ENCODE data around the gene DCUN1D5.
"Not testable (repeated sequence)": the region's sequence is repeated elsewhere in the genome, so short reads cannot be mapped to it uniquely, and the experiment has no call there.

Gene DCUN1D5

DNA sequence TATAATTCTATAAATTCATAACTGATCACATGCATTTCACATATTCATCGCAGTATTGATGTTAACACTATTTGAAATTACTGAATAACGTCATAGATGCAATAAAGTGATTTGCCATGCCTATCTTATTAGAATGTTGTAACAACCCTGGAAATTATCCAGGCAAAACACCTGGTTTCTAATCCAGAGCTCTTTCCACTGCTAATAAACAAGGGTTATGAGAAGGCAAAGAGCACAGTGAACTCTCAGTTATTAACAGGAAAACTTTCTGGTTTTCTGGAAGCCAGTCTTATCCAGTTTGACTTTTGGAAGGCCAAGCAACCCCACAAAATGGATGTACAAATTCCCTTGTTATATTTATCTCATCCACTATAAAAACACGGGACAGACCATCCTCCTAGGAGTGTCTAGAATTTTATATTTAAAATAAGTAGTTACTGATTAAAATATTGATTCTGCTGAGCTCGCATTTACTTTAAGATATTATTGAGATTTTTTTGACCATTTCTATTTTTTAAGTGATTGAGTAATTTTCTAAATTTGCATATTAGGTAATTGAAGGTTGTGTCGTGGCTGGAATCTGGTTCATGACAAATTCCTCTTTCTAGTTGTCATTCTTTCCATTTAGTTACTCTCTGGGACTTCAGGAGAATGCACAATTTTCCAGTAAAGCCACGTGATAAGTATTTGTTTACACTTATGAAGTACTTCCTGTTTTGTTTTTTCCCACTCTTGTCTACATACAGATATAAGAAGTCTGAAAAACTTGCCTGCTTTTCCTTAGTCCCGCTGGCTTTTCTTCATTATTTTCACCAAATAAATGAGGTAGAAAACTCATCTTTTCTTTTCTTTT lies 47.9 kb downstream of the DCUN1D5 start:
- TF ChIP-seq, protein P1, sequence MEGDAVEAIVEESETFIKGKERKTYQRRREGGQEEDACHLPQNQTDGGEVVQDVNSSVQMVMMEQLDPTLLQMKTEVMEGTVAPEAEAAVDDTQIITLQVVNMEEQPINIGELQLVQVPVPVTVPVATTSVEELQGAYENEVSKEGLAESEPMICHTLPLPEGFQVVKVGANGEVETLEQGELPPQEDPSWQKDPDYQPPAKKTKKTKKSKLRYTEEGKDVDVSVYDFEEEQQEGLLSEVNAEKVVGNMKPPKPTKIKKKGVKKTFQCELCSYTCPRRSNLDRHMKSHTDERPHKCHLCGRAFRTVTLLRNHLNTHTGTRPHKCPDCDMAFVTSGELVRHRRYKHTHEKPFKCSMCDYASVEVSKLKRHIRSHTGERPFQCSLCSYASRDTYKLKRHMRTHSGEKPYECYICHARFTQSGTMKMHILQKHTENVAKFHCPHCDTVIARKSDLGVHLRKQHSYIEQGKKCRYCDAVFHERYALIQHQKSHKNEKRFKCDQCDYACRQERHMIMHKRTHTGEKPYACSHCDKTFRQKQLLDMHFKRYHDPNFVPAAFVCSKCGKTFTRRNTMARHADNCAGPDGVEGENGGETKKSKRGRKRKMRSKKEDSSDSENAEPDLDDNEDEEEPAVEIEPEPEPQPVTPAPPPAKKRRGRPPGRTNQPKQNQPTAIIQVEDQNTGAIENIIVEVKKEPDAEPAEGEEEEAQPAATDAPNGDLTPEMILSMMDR (conservative IDR thresholded peaks at IDR 0.05; ENCODE audit: low read length) = no peak
- H3K4me3 ChIP-seq (ENCODE audit: low read length) = no peak overlapping the region
- DNase-seq (ENCODE audit: low read depth) = no peak

DNA sequence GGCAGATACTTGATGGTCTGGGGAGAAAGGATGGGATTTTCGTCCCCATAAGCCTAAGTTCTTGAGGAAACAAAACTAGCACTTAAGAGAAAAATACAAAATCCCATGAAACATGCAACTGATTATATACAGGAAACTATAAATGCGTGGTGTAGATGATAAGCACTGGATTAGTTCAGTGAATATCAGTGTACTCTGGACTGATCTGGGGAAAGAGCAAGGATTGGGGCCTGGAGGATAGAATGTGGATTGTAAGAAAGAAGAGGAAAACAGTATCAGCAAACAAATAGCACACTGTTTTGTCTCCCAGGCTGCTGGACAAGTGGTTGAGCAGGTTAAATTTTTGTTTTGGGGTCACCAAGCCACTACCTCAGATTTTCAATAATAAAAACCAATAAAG lies 49.8 kb downstream of the DCUN1D5 start:
- TF ChIP-seq, protein P1 (conservative IDR thresholded peaks at IDR 0.05; ENCODE audit: low read length) = no peak
- no peak for DNase-seq (ENCODE audit: low read depth)
- no peak overlapping the region for H3K4me3 ChIP-seq (ENCODE audit: low read length)

DNA sequence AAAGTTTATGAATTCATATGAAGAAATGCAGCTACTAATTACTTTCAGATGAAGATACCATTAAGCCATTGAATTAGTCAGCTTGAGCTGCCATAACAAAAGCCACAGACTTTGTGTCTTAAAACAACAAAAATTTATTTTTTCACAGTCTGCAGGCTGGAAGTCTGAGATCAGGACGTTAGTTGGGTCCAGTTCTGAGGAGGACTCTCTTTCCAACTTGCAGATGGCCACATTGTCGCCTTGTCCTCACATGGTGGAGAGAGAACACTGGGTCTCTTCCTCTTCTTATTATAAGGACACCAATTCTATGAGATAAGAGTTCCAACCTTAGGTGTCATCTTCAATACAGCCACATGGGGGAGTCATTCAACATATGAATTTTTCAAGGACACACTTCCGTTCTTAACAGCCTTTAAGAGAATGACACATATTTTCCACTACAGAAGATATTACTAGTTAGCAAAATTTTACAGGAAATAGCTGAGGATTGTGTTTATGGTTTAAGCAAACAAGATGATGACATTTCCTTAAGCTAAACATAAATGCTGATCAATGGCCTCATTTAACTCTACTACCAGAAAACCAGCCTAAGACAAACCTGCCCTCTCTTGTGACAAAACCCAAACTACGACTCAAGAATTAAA lies 56.0 kb downstream of the DCUN1D5 start:
- peak; percentile 83 for DNase-seq (ENCODE audit: low read depth)
- TF ChIP-seq, protein P1 (conservative IDR thresholded peaks at IDR 0.05; ENCODE audit: low read length) = peak; percentile 72
- H3K4me3 ChIP-seq (ENCODE audit: low read length) = no peak overlapping the region

DNA sequence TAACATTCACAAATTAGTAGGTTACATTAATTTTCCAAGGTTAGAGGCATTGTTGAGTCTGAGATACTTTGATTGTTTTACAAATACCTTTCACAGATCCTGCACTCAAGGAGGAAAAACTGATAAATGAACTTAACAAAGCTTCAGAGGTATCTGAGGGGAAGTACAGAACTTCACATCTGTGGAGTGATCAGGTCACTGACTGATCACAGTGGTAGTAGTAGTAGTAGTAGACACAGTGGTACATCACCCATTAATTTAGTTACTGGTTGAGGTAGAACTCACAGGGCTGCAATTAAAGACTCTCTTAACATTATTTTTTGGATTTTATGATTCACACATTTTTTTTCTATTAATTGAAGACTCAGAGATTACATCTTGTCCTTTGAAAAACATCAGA lies 56.7 kb downstream of the DCUN1D5 start:
- no peak overlapping the region for H3K4me3 ChIP-seq (ENCODE audit: low read length)
- DNase-seq (ENCODE audit: low read depth) = no peak
- TF ChIP-seq, protein P1 (conservative IDR thresholded peaks at IDR 0.05; ENCODE audit: low read length) = no peak

DNA sequence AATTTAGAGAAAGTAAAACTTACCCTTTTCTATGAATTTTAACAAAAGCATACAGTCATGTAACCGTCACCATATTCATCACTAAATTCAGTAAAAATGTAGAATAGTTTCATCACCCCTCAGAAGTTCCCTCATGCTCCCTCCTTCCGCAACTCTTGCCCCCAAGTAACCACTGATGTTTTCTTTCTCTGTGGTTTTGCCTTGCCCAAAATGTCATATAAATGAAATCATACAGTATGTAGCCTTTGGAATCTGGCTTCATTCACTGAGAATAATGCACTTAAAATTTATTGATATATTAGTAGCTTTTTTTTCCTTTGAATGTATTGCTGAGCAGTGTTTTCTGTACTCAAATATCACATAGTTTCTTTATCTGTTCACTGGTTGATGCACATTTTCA lies 60.1 kb downstream of the DCUN1D5 start:
- no peak overlapping the region for H3K4me3 ChIP-seq (ENCODE audit: low read length)
- TF ChIP-seq, protein P1 (conservative IDR thresholded peaks at IDR 0.05; ENCODE audit: low read length) = no peak
- peak; percentile 72 for DNase-seq (ENCODE audit: low read depth)

DNA sequence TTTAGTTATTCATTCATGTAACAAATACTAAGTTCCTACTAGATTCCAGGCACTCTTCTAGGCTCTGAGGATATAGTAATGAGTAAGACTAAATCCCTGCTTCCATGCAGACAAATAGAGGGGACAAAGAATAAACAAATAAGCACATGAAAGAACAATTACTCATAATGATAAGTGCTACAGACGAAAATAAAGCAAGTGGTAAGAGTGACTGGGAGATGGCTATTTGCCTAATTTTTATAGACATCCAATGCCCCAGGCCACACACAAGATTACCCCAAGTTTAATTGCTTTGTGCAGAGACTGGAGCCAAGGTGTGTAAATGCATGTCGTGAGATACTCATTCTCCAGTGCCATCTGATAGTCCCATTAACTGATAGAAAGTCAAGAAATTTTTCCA lies 62.6 kb downstream of the DCUN1D5 start:
- H3K4me3 ChIP-seq (ENCODE audit: low read length) = no peak overlapping the region
- TF ChIP-seq, protein P1 (conservative IDR thresholded peaks at IDR 0.05; ENCODE audit: low read length) = no peak
- no peak for DNase-seq (ENCODE audit: low read depth)

DNA sequence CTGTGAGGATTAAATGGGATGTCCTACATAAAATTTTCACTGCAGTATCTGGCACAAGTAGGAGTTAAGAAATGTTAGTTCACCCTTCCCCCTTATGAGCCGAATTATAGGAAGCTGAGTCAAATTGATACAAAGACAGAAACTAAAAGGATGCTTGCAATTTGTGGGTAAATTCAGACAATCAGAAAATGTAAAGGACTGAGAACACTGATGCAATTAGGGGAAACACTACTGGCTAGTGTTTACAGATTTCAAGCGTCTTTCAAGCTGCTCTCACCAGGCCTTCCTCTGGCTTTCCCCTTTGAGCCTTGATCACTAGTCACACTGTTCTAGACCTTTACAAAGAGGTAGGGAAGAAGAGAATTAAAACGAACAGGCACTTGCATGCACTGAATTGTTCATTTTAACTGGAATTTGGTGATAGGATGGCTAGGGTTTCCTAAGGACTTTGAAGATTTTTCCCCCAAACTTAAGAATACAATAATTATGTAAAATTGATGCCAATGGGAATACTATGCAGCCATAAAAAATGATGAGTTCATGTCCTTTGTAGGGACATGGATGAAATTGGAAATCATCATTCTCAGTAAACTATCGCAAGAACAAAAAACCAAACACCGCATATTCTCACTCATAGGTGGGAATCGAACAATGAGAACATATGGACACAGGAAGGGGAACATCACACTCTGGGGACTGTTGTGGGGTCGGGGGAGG lies 63.5 kb downstream of the DCUN1D5 start:
- peak; percentile 44 for DNase-seq (ENCODE audit: low read depth)
- H3K4me3 ChIP-seq (ENCODE audit: low read length) = not testable (repeated sequence)
